Measurements from ENCODE around the gene HOXC6. TPM values are rescaled to one million over a fixed set of nuclear protein-coding genes. Genes with fewer than 3 reads are reported as not detected.
A peak's percentile ranks its signal among the peaks of the same experiment; 100 is the strongest.

The HOXC6 gene
- total and polyA plus RNA-seq, 4 donors: 6.6 to 114 (median 60.4) TPM

GRCh38 chr12:54033106-54033979, 5.1 kb downstream of the HOXC6 start:
- 3% methylated on average over 47 of the region's 61 CpGs for WGBS (ENCODE audit: insufficient coverage)
- H3K27ac ChIP-seq (ENCODE audit: low read depth, low read length): peak overlapping the region; percentile 100
- peak overlapping the region; percentile 56 for H3K4me3 ChIP-seq (ENCODE audit: low read depth, low read length)

DNA sequence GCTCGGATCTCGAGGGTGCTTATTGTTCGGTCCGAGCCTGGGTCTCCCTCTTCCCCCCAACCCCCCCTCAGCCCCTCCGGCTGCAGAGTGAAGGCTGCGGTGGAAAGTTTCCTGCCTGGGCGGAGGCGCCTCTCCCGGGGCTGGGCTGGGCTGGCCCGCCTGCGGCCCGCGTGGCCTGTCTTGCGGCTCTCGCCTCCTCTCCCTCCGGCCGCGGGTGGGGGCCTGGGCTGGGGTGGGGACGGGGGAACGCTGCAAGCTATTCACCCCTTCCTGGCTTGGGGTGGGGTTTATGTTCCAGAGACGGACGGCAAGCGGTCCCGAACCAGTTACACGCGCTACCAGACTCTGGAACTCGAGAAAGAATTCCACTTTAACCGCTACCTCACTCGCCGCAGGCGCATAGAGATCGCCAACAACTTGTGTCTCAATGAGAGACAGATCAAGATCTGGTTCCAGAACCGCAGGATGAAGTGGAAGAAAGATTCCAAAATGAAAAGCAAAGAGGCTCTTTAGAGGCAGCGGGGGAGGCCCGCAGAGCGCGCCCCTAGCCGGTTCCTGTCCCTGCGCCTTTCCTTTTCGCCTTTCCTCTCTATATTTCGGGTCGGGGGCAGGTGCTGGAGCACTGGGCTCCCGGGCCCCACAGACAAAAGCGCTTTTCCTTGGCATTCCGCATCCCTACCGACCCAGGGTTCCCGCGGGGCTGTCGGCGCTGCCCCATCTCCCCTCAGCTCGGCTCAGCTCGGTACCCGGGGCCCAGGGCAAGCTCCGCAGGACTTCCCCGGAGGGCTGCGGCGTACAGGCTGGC, 5.9 kb downstream of the HOXC6 start:
- peak overlapping the region; percentile 100 for H3K27ac ChIP-seq (ENCODE audit: low read depth, low read length)
- H3K27me3 ChIP-seq (ENCODE audit: control insufficient read depth, insufficient read depth, low read length): peaks cover 2% of the 10 kb centered on the region
- DNase-seq (ENCODE audit: low read depth in 4 of 6, low spot score in 6 of 6): peak in 1 of 6 donors; percentile 50
- no peaks in the 10 kb centered on the region for H3K9me3 ChIP-seq (ENCODE audit: control insufficient read depth, insufficient read depth, low read length)
- peaks cover 45% of the 10 kb centered on the region for H3K36me3 ChIP-seq (ENCODE audit: control insufficient read depth, insufficient read depth, low read length)
- H3K4me3 ChIP-seq (ENCODE audit: low read depth, low read length): peak overlapping the region; percentile 56
- WGBS (ENCODE audit: insufficient coverage): 14% methylated on average over 45 of the region's 57 CpGs
- H3K4me1 ChIP-seq (ENCODE audit: control insufficient read depth, insufficient read depth, low read length): peaks cover 98% of the 10 kb centered on the region

More at GRCh38 chr12:54033106-54033979, 5.1 kb downstream of the HOXC6 start:
- Histone ChIP-seq H3K36me3 (ENCODE audit: control insufficient read depth, insufficient read depth, low read length) (peaks cover 49% of the 10 kb centered on the region), H3K27me3 (ENCODE audit: control insufficient read depth, insufficient read depth, low read length) (peaks cover 2% of the 10 kb centered on the region), H3K4me1 (ENCODE audit: control insufficient read depth, insufficient read depth, low read length) (peaks cover 97% of the 10 kb centered on the region), H3K9me3 (ENCODE audit: control insufficient read depth, insufficient read depth, low read length) (no peaks in the 10 kb centered on the region)
- peak in 3 of 6 donors; percentile 65 to 93 (median 72) for DNase-seq (ENCODE audit: low read depth in 4 of 6, low spot score in 6 of 6)

DNA sequence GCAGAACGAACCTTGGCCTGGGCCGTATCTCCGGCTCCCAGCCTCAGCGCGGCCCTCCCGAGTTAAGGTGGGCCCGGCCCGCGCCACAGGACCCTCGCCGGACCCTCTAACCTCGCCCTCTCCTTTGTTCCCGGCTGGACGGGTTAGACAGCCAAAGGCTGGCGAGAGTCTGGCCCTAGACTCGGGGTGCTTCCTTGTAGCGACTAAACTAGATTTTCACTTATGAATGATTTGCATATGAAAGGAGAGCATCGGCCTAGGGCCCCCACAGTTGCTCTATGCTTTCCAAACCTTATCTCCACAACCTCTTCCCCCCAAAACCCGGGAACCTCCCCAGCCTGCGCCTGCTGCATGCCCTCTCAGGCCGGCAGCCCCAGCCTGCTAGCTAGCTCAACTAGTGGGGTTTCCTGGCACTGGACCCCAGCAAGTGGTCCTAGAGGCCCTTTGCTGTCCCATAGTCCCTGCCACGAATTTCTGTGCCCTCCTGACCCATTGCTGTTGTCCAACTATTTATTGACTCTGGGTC, 6.6 kb downstream of the HOXC6 start:
- Histone ChIP-seq H3K36me3 (ENCODE audit: control insufficient read depth, insufficient read depth, low read length) (peaks cover 41% of the 10 kb centered on the region), H3K4me3 (ENCODE audit: low read depth, low read length) (peak overlapping the region; percentile 56), H3K27me3 (ENCODE audit: control insufficient read depth, insufficient read depth, low read length) (peaks cover 2% of the 10 kb centered on the region), H3K4me1 (ENCODE audit: control insufficient read depth, insufficient read depth, low read length) (peaks cover 98% of the 10 kb centered on the region), H3K9me3 (ENCODE audit: control insufficient read depth, insufficient read depth, low read length) (no peaks in the 10 kb centered on the region), H3K27ac (ENCODE audit: low read depth, low read length) (peak overlapping the region; percentile 100)
- DNase-seq (ENCODE audit: low read depth in 4 of 6, low spot score in 6 of 6): no peak
- 38% methylated on average over 20 of the region's 22 CpGs for WGBS (ENCODE audit: insufficient coverage)

DNA sequence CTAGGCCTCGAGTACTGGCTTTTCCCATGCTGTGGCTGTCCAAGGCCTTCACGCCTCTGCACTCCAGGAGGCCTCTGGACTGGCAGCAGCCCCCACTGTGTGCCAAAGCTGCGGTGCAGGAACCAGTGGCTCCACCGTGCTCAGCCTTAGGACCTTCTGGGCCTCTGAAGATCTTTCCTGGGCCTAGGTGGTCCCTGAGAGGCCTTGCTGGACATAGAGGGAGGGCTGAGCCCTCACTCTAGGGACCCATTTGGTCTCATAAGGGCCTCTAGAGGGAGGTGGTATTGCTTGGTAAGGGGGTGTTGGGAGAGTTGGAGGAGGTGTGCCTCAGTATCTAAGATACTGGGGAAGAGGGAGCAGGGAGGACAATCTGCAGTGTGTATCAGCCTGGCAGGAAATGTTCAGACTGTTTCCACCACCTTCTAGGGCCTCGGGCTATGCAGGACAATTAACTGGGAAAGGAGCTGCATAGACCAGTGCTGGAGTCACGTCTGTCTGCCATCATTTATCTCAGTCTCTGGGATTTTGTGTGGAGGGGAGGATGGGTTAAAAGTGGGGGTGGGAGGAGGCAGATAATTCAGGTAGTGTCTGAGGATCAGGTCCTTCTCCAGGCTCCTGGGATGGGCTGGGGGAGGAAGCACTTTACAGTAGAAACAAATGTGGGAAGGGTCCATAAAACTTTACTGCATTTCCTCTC, 7.5 kb downstream of the HOXC6 start:
- DNase-seq (ENCODE audit: low read depth in 4 of 6, low spot score in 6 of 6): no peak
- Histone ChIP-seq H3K27me3 (ENCODE audit: control insufficient read depth, insufficient read depth, low read length) (peaks cover 2% of the 10 kb centered on the region), H3K36me3 (ENCODE audit: control insufficient read depth, insufficient read depth, low read length) (peaks cover 35% of the 10 kb centered on the region), H3K4me3 (ENCODE audit: low read depth, low read length) (peak overlapping the region; percentile 56), H3K4me1 (ENCODE audit: control insufficient read depth, insufficient read depth, low read length) (peaks cover 94% of the 10 kb centered on the region), H3K27ac (ENCODE audit: low read depth, low read length) (peak overlapping the region; percentile 100), H3K9me3 (ENCODE audit: control insufficient read depth, insufficient read depth, low read length) (no peaks in the 10 kb centered on the region)
- WGBS (ENCODE audit: insufficient coverage): 46% methylated on average over 6 of the region's 6 CpGs

DNA sequence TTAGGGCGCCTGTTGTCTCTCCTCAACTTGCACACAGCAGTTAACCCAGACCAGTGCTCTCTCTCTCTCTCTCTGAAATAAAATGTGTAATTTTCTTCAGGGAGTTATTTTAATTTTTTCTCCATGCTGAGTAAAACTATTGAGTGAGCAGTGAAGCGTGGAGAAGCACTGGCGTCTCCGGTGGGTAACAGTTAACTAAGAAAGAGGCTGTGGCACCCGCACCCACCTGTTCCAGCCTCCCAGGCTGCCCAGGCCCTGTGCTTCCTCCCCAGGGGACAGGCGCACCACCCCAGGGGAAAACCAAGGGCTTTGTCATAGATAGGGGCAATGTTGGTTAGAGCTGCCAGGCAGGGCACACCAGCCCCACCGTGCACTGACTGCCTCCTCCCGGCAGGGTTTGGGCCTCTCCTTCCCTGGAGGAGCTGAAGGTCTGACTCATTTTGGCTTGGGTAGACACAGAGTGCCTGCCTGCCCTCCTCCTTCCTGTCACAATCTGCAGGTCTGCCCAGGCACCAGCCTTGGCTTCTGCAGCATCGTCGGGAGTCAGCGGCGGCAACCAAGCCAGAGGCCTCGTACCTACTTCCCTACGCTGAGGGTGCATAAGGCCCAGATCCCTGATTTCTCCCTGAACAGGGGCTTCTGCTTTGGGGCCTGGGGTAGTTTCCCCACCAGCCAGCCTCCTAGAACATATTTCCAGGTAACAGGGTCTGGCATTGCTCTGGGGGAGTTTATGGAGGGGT, 8.6 kb downstream of the HOXC6 start:
- no peak for DNase-seq (ENCODE audit: low read depth in 4 of 6, low spot score in 6 of 6)
- Histone ChIP-seq H3K4me1 (ENCODE audit: control insufficient read depth, insufficient read depth, low read length) (peaks cover 88% of the 10 kb centered on the region), H3K4me3 (ENCODE audit: low read depth, low read length) (no peak overlapping the region), H3K36me3 (ENCODE audit: control insufficient read depth, insufficient read depth, low read length) (peaks cover 24% of the 10 kb centered on the region), H3K9me3 (ENCODE audit: control insufficient read depth, insufficient read depth, low read length) (no peaks in the 10 kb centered on the region), H3K27me3 (ENCODE audit: control insufficient read depth, insufficient read depth, low read length) (peaks cover 1% of the 10 kb centered on the region), H3K27ac (ENCODE audit: low read depth, low read length) (peak overlapping the region; percentile 100)
- WGBS (ENCODE audit: insufficient coverage): 51% methylated on average over 13 of the region's 14 CpGs

- Histone ChIP-seq H3K27me3 (ENCODE audit: control insufficient read depth, insufficient read depth, low read length) (no peaks in the 10 kb centered on the region), H3K27ac (ENCODE audit: low read depth, low read length) (peak overlapping the region; percentile 100), H3K36me3 (ENCODE audit: control insufficient read depth, insufficient read depth, low read length) (peaks cover 24% of the 10 kb centered on the region), H3K9me3 (ENCODE audit: control insufficient read depth, insufficient read depth, low read length) (no peaks in the 10 kb centered on the region), H3K4me3 (ENCODE audit: low read depth, low read length) (no peak overlapping the region), H3K4me1 (ENCODE audit: control insufficient read depth, insufficient read depth, low read length) (peaks cover 81% of the 10 kb centered on the region)
- no CpG with 5 or more reads among the region's 14 CpGs for WGBS (ENCODE audit: insufficient coverage)
- no peak for DNase-seq (ENCODE audit: low read depth in 4 of 6, low spot score in 6 of 6)
Measured at GRCh38 chr12:54037360-54038283, 9.4 kb downstream of the HOXC6 start.

DNA sequence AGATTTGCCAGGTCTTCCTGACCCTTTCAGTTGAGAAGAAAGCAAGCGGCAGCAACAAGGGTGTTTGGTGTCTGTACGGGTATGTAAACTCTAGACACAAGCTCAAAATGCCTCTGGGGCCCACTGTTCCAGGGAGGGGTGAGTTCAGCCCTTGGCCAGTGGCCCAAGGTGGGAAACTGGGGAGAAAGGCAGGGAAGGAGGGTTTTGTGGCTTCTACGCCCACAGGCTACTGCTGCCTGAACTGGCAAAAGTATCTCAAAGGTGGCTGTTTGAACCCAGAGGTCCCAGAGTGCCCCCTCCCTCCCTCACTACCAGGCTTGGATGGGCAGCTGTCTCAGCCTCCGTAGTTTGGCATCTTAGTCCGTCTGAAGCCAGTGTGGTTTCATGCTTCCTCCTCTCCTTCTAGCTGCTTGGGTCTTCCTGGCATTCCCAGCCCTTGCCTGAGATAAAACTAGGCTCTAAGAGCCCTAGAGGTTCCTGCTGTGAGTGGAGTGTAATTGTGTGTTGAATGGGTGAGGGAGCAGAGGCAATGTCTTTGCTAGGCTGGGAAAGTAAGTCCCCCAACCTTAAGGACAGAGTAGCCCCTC, 10.1 kb downstream of the HOXC6 start:
- peaks cover 24% of the 10 kb centered on the region for H3K36me3 ChIP-seq (ENCODE audit: control insufficient read depth, insufficient read depth, low read length)
- H3K4me3 ChIP-seq (ENCODE audit: low read depth, low read length): peak overlapping the region; percentile 10
- peak overlapping the region; percentile 100 for H3K27ac ChIP-seq (ENCODE audit: low read depth, low read length)
- H3K4me1 ChIP-seq (ENCODE audit: control insufficient read depth, insufficient read depth, low read length): peaks cover 81% of the 10 kb centered on the region
- DNase-seq (ENCODE audit: low read depth in 4 of 6, low spot score in 6 of 6): no peak
- 48% methylated on average over 2 of the region's 5 CpGs for WGBS (ENCODE audit: insufficient coverage)
- H3K9me3 ChIP-seq (ENCODE audit: control insufficient read depth, insufficient read depth, low read length): no peaks in the 10 kb centered on the region
- H3K27me3 ChIP-seq (ENCODE audit: control insufficient read depth, insufficient read depth, low read length): no peaks in the 10 kb centered on the region

GRCh38 chr12:54038871-54039414, 10.7 kb downstream of the HOXC6 start:
- WGBS (ENCODE audit: insufficient coverage): 52% methylated on average over 9 of the region's 9 CpGs
- peak overlapping the region; percentile 10 for H3K4me3 ChIP-seq (ENCODE audit: low read depth, low read length)
- peak in 1 of 6 donors; percentile 51 for DNase-seq (ENCODE audit: low read depth in 4 of 6, low spot score in 6 of 6)
- peaks cover 24% of the 10 kb centered on the region for H3K36me3 ChIP-seq (ENCODE audit: control insufficient read depth, insufficient read depth, low read length)
- no peaks in the 10 kb centered on the region for H3K27me3 ChIP-seq (ENCODE audit: control insufficient read depth, insufficient read depth, low read length)
- H3K4me1 ChIP-seq (ENCODE audit: control insufficient read depth, insufficient read depth, low read length): peaks cover 81% of the 10 kb centered on the region
- H3K9me3 ChIP-seq (ENCODE audit: control insufficient read depth, insufficient read depth, low read length): no peaks in the 10 kb centered on the region
- peak overlapping the region; percentile 100 for H3K27ac ChIP-seq (ENCODE audit: low read depth, low read length)

Measured in spinal cord (tissue), 10 donors.